HAP-1 (cell line): ENCODE measurements around the gene KREMEN2.

ENCODE experiments used
- DNase-seq, 2 experiments: peaks; one replicate each; pipeline ENCODE4 v3.0.0-alpha.2; 2016 to 2020; ENCODE audit warnings: low spot score in 2 of 2
- H3K27me3 ChIP-seq: fragments of 250-450 bp; sonication (Bioruptor Pico); 2 replicates; pipeline ENCODE4 v1.5.1; 2020; ENCODE audit warnings: low read depth, mild to moderate bottlenecking, moderate library complexity
- H3K36me3 ChIP-seq: fragments of 250-450 bp; sonication (Bioruptor Pico); replicated peaks from 2 replicates; pipeline ENCODE4 v1.5.1; 2020; ENCODE audit warnings: mild to moderate bottlenecking
- H3K4me1 ChIP-seq: fragments of 250-450 bp; sonication (Bioruptor Pico); 2 replicates; pipeline ENCODE4 v1.5.1; 2020; ENCODE audit warnings: mild to moderate bottlenecking
- H3K4me3 ChIP-seq: fragments of 250-450 bp; sonication (Bioruptor Pico); 2 replicates; pipeline ENCODE4 v1.5.1; 2020; ENCODE audit warnings: mild to moderate bottlenecking, moderate library complexity
- H3K9me3 ChIP-seq: fragments of 250-450 bp; sonication (Bioruptor Pico); 2 replicates; pipeline ENCODE4 v1.5.1; 2020; ENCODE audit warnings: mild to moderate bottlenecking, moderate library complexity
- in situ Hi-C: fragments of 300-500 bp; cut with MboI; formaldehyde crosslinking; loops from 3 replicates; pipeline ENCODE4 v1.14.3; 2020; ENCODE audit warnings: low sequenced_read_pairs, inconsistent platforms, mixed read lengths

Gene KREMEN2

DNA sequence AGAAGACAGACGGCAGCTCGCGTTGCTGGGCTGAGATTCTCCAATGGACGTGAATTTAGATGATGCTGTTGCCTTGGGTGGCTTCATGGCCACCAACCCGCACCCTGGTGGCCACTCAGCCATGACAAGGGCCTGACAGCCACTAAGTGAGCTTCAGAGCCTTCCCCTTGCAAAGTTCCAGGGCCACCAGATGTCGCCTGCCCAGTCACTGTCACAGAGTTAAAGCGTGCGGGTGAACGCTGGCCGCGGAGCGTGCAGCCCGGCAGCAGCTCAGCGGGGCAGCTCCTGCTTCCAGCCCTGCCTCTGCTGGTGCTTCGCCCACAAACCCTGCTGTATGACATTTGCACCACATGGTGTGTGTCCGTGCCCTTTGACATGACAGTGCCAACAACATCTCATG is 13.3 kb upstream of the KREMEN2 start:
- H3K36me3 ChIP-seq = no peaks in the 10 kb centered on the region
- H3K9me3 ChIP-seq = no peaks in the 10 kb centered on the region
- H3K27me3 ChIP-seq = no peaks in the 10 kb centered on the region
- no peaks in the 10 kb centered on the region for H3K4me1 ChIP-seq
- in situ Hi-C loops = no loop called here
- no peak overlapping the region for H3K4me3 ChIP-seq
- no peak for DNase-seq

DNA sequence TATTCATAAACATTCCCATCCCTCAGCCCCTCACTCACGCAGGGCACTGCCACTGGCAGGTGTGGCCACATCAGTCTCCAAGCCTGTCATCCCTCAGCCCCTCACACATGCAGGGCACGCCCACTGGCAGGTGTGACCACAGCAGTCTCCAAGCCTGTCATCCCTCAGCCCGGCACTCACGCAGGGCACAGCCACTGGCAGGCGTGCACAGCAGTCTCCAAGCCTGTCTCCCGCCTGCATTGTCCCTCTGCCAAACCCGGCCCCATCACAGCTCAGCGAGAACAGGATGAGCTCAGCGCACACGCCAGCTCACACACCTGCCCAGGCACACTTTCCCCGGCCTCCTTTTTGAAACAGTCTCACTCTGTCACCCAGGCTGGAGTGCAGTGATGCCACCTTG is 11.4 kb upstream of the KREMEN2 start:
- Histone ChIP-seq H3K4me3 (no peak overlapping the region), H3K27me3 (no peaks in the 10 kb centered on the region), H3K9me3 (no peaks in the 10 kb centered on the region), H3K36me3 (no peaks in the 10 kb centered on the region), H3K4me1 (no peaks in the 10 kb centered on the region)
- in situ Hi-C loops = no loop called here
- DNase-seq = no peak

DNA sequence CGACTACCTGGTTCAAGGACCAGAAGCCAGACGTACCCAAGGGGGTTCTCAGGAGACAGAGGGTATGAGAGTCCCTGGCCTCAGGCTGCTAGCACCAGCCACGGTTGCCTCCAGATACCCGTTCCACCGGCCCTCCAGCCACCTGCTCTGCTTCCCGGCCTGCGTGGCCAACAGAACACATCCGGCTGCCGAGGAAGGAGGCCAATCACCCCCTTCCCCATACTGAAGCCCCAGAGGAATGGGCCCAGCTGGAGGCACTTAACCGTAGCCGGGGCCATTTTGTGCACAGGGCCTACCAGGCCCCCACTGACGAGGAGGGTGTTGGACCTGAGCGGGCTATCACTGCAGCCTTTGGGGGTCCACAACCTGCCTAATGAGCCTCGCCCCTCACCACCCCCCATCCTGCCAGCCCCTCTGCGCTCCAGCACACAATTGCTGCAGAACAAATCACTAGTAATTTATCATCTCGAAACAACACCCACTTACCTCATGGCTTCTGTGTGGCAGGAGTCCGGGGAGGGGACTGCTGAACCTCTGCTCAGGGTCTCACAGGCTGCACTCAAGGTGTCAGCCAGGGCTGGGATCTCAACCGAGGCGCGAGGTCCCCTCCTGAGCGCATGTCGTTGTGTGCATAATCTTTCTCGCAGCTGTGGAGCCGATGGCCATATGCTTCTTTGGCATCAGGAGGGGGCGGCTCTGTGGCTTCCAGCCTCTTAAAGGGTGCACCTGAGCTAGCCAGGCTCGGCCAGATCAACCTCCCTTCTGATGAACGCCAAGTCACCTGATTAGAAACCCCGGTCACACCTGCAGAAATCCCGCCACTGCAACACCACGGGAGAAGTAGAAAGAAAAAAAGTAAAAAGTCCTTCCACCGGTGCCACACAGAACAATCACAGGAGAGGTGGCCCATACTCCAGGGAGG is 10.1 kb upstream of the KREMEN2 start:
- Histone ChIP-seq H3K4me1 (no peaks in the 10 kb centered on the region), H3K4me3 (no peak overlapping the region), H3K9me3 (no peaks in the 10 kb centered on the region), H3K27me3 (no peaks in the 10 kb centered on the region), H3K36me3 (no peaks in the 10 kb centered on the region)
- DNase-seq = no peak
- in situ Hi-C loops = no loop called here

DNA sequence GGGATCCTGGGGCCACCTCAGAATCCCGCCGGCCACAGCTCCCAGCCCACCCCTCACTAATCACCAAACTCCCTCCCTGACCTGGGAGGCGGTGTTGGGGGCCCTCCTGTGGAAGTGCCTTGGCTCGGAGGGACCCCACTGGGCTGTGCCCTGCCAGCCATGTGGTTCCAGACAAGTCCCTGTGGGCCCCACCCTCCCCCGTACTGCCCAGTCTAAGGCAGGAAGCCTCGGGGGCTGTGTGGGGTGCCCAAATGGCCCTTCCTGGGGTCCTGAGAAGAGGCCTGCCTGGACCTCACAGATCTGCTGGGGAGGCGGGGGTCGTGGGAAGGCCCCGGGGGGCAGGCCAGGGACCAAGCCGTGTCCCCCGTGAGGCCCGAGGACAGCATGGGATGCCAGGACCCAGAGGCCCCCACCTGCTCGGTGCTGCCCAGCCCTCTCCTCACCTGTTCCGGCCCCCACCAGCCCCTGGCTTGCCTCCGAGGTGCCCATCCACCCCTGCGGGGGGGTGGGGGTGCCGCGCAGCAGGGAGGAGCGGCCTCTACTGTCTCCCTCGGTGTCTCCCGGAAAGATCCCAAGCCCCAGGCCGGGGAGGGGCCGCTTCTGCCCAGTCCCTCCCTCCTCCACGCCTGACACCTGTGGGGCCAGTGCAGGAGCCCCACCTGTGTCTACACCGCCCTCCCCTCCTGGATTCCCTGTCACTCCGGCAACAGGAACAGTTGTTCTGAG is 9.3 kb upstream of the KREMEN2 start:
- no peaks in the 10 kb centered on the region for H3K9me3 ChIP-seq
- DNase-seq = no peak
- H3K36me3 ChIP-seq = no peaks in the 10 kb centered on the region
- H3K4me3 ChIP-seq = no peak overlapping the region
- H3K27me3 ChIP-seq = no peaks in the 10 kb centered on the region
- no peaks in the 10 kb centered on the region for H3K4me1 ChIP-seq
- in situ Hi-C loops = no loop called here

DNA sequence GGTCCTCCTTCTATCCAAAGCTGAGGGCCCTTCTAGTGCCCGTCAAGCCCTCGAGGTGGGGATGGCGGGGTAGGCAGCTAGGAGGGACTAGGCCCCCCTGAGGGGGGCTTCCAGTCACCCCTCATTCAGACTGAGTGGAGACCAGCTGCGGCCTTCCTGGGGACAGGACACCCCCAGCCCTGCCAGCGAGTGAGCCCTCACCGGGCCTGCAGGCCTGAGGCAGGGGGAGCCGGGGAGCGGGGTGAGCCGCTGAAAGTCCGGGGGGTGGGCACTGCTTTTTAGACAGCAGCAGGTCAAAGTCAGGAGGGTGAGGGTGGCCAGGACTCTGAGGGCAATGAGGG is 8.7 kb upstream of the KREMEN2 start:
- Histone ChIP-seq H3K4me3 (no peak overlapping the region), H3K9me3 (no peaks in the 10 kb centered on the region), H3K27me3 (no peaks in the 10 kb centered on the region), H3K4me1 (no peaks in the 10 kb centered on the region), H3K36me3 (no peaks in the 10 kb centered on the region)
- in situ Hi-C loops = no loop called here
- DNase-seq = no peak

DNA sequence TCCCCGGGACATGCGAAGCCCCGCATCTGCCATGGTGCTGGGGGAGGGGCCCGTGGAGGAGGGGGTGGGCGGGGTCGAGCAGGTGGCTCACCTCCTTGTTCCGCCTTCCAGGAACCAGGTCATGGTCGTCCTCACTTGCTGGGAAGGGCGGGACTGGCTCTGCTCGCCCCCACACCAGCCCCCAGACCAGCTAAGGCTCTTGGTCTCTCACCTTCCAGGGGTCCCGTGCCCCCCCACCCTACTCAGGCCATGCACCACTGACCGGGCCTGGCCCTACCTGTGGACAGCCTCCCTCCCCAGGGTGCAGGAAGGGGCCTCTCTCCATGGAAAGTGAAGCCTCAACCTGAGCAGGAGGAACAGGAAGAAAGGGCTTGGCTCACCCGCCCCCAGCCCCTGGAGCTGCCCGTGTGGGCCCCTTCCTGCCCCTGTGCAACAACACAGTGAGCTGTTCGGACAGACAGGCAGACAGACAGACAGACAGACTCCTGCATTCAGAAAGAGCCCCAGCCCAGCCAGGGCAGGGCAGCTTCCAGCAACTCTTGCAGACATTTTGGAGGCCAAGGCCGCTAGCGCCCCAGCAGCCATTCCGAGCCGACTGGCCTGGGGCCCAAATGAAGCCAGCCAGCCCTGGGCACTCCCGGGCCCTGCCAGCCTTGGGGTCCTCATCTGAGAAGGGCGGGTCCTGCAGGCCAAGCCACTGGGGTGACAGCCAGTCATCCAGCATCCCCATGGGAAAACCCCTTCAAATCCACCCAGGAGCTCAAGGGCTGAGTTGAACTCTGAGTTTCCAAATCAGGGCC is 8.1 kb upstream of the KREMEN2 start:
- no peaks in the 10 kb centered on the region for H3K36me3 ChIP-seq
- H3K4me1 ChIP-seq = no peaks in the 10 kb centered on the region
- in situ Hi-C loops = no loop called here
- no peak overlapping the region for H3K4me3 ChIP-seq
- DNase-seq = no peak
- no peaks in the 10 kb centered on the region for H3K9me3 ChIP-seq
- no peaks in the 10 kb centered on the region for H3K27me3 ChIP-seq

DNA sequence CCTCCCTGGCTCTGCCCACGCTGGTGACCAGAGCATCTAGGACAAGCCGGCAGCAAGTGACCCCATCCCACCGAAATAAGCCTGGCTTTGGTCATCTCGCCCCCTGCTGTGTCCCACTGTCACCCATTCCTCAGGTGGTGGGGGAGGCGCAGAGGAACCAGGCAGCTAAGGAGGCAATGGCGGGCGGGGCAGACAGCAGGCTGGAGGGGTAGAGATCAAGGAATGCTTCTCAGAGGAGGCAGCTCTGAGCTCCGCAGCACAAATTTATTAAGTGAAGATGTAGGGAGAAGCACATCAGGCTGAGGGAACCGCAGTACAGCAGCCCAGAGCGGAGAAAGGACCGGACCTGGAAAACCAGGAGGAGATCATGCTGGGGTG is 7.5 kb upstream of the KREMEN2 start:
- in situ Hi-C loops = no loop called here
- no peak for DNase-seq
- Histone ChIP-seq H3K27me3 (no peaks in the 10 kb centered on the region), H3K4me3 (no peak overlapping the region), H3K9me3 (no peaks in the 10 kb centered on the region), H3K36me3 (no peaks in the 10 kb centered on the region), H3K4me1 (no peaks in the 10 kb centered on the region)

DNA sequence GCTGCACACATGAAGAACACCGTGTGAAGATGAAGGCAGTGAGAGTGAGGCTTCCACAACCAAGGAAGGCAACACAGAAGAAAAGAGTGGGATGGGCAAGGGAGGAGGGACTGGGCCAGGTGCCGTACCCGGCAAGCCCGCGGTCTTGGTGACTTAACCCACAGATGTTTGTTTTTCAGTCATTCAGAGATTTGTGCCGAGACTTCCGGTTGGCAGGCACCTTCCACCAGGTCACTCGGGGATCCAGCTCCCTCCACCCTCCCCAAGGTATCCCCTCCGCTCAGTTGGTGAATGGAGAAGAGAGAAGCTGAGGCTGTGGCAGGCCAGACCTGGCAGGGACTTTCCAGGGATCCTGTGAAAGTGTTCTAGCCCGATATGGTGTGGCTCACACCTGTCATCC is 4.9 kb upstream of the KREMEN2 start:
- Histone ChIP-seq H3K4me3 (no peak overlapping the region), H3K36me3 (no peaks in the 10 kb centered on the region), H3K4me1 (peaks cover 2% of the 10 kb centered on the region; the same call in 1 of the 2 replicates), H3K27me3 (no peaks in the 10 kb centered on the region), H3K9me3 (no peaks in the 10 kb centered on the region)
- DNase-seq = no peak
- in situ Hi-C loops = no loop called here

DNA sequence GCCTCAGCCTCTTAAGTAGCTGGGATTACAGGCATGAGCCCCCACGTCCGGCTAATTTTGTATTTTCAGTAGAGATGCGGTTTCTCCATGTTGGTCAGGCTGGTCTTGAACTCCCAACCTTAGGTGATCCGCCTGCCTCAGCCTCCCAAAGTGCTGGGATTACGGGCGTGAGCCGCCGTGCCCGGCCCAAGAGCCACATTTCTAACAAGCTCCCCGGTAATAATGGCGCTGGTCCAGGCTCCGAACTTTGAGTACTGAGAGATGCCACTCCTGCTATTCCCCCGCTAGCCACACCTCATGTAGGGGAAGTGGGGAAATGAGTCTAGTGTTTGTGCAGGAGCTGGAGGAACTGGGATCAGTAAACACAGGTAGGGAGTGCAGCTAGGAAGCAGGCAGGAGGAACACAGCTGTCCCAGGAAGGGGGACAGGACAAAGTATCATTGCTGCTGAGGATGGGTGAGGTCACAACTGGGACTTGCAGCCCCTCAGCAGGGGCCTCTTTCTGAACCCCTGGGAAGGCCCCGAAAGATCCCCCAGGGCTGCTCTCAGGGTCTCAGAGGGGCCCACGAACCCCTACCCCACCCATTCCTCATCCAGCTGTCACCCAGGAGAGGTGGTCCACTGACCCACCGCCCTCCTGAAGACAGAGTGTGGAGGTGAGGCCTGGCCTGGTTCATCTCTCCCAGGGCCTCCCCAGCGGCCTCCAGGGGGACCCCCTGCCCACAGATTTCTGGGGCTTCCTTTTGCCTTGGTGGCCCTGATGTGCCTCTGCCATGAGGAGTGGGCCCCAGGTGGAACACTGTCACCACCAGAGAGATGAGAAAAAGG is 3.7 kb upstream of the KREMEN2 start:
- no peak for DNase-seq
- no peak overlapping the region for H3K4me3 ChIP-seq
- no peaks in the 10 kb centered on the region for H3K27me3 ChIP-seq
- no peaks in the 10 kb centered on the region for H3K9me3 ChIP-seq
- in situ Hi-C loops = no loop called here
- H3K36me3 ChIP-seq = no peaks in the 10 kb centered on the region
- H3K4me1 ChIP-seq = peaks cover 5% of the 10 kb centered on the region; the same call in 1 of the 2 replicates

DNA sequence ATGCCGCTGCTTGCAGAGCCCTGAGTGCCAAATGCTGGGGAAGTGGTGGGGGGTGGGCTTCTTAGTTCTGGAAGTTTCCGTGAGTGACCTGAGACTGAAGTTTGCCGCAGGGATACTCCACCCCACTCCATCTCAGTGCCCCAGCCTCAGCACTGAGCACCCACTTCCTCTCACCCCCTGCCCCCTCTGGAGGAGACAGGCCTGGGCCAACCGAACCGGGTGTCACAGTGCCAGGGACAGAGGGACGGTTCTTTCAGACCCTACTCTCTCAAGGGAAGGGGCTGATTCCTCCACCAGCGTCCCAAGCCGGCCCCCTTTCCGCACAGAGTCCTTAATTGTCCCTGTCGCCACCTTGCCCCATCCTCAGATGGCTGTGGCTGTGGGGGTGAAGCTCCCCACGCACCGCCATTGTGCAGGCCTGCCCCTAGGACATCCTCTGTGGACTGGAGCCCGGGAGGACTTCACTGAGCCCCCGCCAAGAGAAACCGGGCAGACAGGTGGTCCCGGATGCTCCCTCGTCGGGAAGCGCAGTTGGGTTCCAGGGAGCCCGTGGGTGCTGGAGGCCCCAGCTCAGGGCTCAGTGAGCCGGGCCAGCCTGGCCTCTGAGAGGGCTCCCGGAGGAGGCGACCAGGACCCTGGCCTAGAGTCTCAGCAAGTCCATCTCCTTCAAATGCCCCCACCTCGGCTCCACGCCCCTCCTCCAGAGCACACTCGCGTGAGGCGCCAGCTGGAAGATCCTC is 1.6 kb upstream of the KREMEN2 start:
- H3K4me3 ChIP-seq = peak overlapping the region; percentile 68
- no peaks in the 10 kb centered on the region for H3K36me3 ChIP-seq
- in situ Hi-C loops = no loop called here
- H3K27me3 ChIP-seq = no peaks in the 10 kb centered on the region
- peaks cover 5% of the 10 kb centered on the region; the same call in 1 of the 2 replicates for H3K4me1 ChIP-seq
- peak in 1 of 2 experiments; percentile 43 for DNase-seq
- H3K9me3 ChIP-seq = no peaks in the 10 kb centered on the region

DNA sequence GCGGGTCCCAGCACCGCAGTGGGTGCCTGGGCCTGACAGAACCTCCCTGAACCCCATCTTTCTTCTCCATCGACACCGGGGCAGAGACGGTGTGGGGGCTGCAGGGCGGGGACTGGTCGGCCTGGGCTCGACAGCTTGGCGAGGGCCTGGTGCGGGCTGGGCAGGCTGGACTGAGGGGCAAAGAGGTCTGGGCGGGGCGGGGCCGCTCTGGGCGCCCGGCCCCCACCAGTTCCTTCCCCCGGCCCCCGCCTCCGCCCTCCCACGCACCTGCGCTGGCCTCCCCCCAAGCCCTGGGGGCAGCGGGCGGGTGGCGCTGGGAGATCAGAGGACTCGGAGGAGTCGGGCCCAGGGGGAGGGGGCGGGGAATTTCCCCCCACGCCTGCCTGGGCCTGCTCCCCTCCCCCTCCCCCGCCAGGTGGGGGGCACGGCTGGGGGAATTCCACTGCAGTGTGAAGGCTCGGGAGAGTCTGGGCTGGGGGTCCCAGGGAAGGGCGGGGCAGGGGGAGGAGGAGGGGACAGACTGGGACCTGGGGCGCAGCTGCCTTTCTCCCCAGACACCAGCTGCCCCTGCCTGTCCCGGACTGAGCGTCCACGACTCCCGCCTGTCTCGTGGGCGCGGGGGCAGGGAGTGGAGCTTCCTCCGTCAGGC is 877 bp upstream of the KREMEN2 start:
- DNase-seq = peak in 1 of 2 experiments; percentile 61
- Histone ChIP-seq H3K4me3 (peak overlapping the region; percentile 68), H3K4me1 (peaks cover 8% of the 10 kb centered on the region), H3K9me3 (no peaks in the 10 kb centered on the region), H3K27me3 (no peaks in the 10 kb centered on the region), H3K36me3 (no peaks in the 10 kb centered on the region)
- in situ Hi-C loops = no loop called here
